Mesodermal cell (in vitro differentiated cells): ENCODE results near the gene HSPA1L.

ENCODE experiments used
- H3K27ac ChIP-seq: 2 replicates; pipeline ENCODE4 v1.7.0; 2013; ENCODE audit warnings: mild to moderate bottlenecking, low read depth, low read length, moderate library complexity; ENCODE audit not compliant: severe bottlenecking
- H3K36me3 ChIP-seq: 2 replicates; pipeline ENCODE4 v1.7.1; 2013; ENCODE audit warnings: mild to moderate bottlenecking, low read length, moderate library complexity; ENCODE audit not compliant: control insufficient read depth, insufficient read depth
- H3K4me1 ChIP-seq: one replicate; pipeline ENCODE4 v1.7.1; 2013; ENCODE audit warnings: mild to moderate bottlenecking, low read length; ENCODE audit not compliant: insufficient read depth, control insufficient read depth, poor library complexity, severe bottlenecking
- H3K4me3 ChIP-seq: 2 replicates; pipeline ENCODE4 v1.7.0; 2013; ENCODE audit warnings: low read length, control low read depth, mild to moderate bottlenecking; ENCODE audit not compliant: insufficient read depth, poor library complexity, severe bottlenecking; ENCODE audit errors: extremely low read depth
- H3K9me3 ChIP-seq: 2 replicates; pipeline ENCODE4 v1.7.1; 2013; ENCODE audit warnings: mild to moderate bottlenecking, low read length, moderate library complexity; ENCODE audit not compliant: control insufficient read depth
- WGBS, 2 experiments: methylation state at CpG; one replicate each; pipeline ENCODE4 v1.1.5; 2013; ENCODE audit warnings: missing lambda C conversion rate in 2 of 2; ENCODE audit not compliant: insufficient coverage in 2 of 2; 5-methylcytosine and 5-hydroxymethylcytosine counted together

Gene HSPA1L

GRCh38 chr6:31836474-31837368 lies 21.6 kb upstream of the HSPA1L start:
- no peaks in the 10 kb centered on the region for H3K9me3 ChIP-seq
- H3K27ac ChIP-seq: peak overlapping the region; percentile 66
- peaks cover 57% of the 10 kb centered on the region for H3K36me3 ChIP-seq
- WGBS, 2 experiments: 11 to 16% methylated on average over 7 of the region's 12 CpGs
- H3K4me1 ChIP-seq: peaks cover 3% of the 10 kb centered on the region
- H3K4me3 ChIP-seq: peak overlapping the region; percentile 90

- H3K4me1 ChIP-seq: peaks cover 4% of the 10 kb centered on the region
- peak overlapping the region; percentile 90 for H3K4me3 ChIP-seq
- 1 to 2% methylated on average over 8 to 14 of the region's 14 CpGs for WGBS, 2 experiments
- peak overlapping the region; percentile 66 for H3K27ac ChIP-seq
- peaks cover 54% of the 10 kb centered on the region for H3K36me3 ChIP-seq
- no peaks in the 10 kb centered on the region for H3K9me3 ChIP-seq
Measured at GRCh38 chr6:31836047-31836473, 21.0 kb upstream of the HSPA1L start.

GRCh38 chr6:31834367-31835250 lies 19.5 kb upstream of the HSPA1L start:
- peak overlapping the region; percentile 99 for H3K27ac ChIP-seq
- peak overlapping the region; percentile 90 for H3K4me3 ChIP-seq
- H3K4me1 ChIP-seq: peaks cover 6% of the 10 kb centered on the region
- 1 to 3% methylated on average over 46 to 49 of the region's 59 CpGs for WGBS, 2 experiments
- H3K9me3 ChIP-seq: no peaks in the 10 kb centered on the region
- peaks cover 40% of the 10 kb centered on the region for H3K36me3 ChIP-seq

- no peaks in the 10 kb centered on the region for H3K9me3 ChIP-seq
- H3K36me3 ChIP-seq: peaks cover 10% of the 10 kb centered on the region
- 93 to 94% methylated on average over 8 to 12 of the region's 15 CpGs for WGBS, 2 experiments
- no peak overlapping the region for H3K4me3 ChIP-seq
- H3K27ac ChIP-seq: no peak overlapping the region
- H3K4me1 ChIP-seq: peaks cover 7% of the 10 kb centered on the region
Measured at GRCh38 chr6:31831350-31832215, 16.5 kb upstream of the HSPA1L start.

GRCh38 chr6:31830886-31831335 lies 15.8 kb upstream of the HSPA1L start:
- Histone ChIP-seq H3K4me3 (peak overlapping the region; percentile 60), H3K36me3 (peaks cover 3% of the 10 kb centered on the region), H3K9me3 (no peaks in the 10 kb centered on the region), H3K4me1 (peaks cover 10% of the 10 kb centered on the region), H3K27ac (no peak overlapping the region)
- WGBS, 2 experiments: 80 to 89% methylated on average over 4 to 6 of the region's 6 CpGs

- H3K4me3 ChIP-seq: peak overlapping the region; percentile 60
- H3K9me3 ChIP-seq: no peaks in the 10 kb centered on the region
- WGBS, 2 experiments: 43 to 51% methylated on average over 8 to 9 of the region's 15 CpGs
- H3K27ac ChIP-seq: no peak overlapping the region
- peaks cover 10% of the 10 kb centered on the region for H3K4me1 ChIP-seq
- H3K36me3 ChIP-seq: no peaks in the 10 kb centered on the region
Measured at GRCh38 chr6:31829633-31830283, 14.7 kb upstream of the HSPA1L start.

- H3K4me1 ChIP-seq: peaks cover 10% of the 10 kb centered on the region
- no peaks in the 10 kb centered on the region for H3K9me3 ChIP-seq
- peak within 1 kb of the TSS; percentile 53 for H3K4me3 ChIP-seq
- H3K27ac ChIP-seq: peak within 1 kb of the TSS; percentile 94
- 0% methylated on average over 40 of the region's 56 CpGs for WGBS, 2 experiments
- no peaks in the 10 kb centered on the region for H3K36me3 ChIP-seq
Measured at GRCh38 chr6:31827286-31828079, 12.4 kb upstream of the HSPA1L start, which contains the start of gene HSPA1B. Gene HSPA1B (plus strand): TSS chr6:31827738. CDS start chr6:31827951, 213 bp downstream.

GRCh38 chr6:31826793-31827285 lies 11.8 kb upstream of the HSPA1L start:
- 0 to 8% methylated on average over 6 to 7 of the region's 13 CpGs for WGBS, 2 experiments

GRCh38 chr6:31825553-31825952 lies 10.5 kb upstream of the HSPA1L start:
- Histone ChIP-seq H3K27ac (peak overlapping the region; percentile 16), H3K36me3 (no peaks in the 10 kb centered on the region), H3K4me1 (peaks cover 7% of the 10 kb centered on the region), H3K9me3 (no peaks in the 10 kb centered on the region), H3K4me3 (no peak overlapping the region)
- 65% methylated on average over 2 of the region's 4 CpGs; no CpG with 5 or more reads in 1 of the 2 experiments for WGBS, 2 experiments

More at GRCh38 chr6:31826793-31827285, 11.8 kb upstream of the HSPA1L start:
- Histone ChIP-seq H3K4me1 (peaks cover 10% of the 10 kb centered on the region), H3K4me3 (peak overlapping the region; percentile 38), H3K27ac (peak overlapping the region; percentile 94), H3K9me3 (no peaks in the 10 kb centered on the region), H3K36me3 (no peaks in the 10 kb centered on the region)
